GM21786 (cell line): ENCODE results near the gene PMVK.

ENCODE experiments used
- ATAC-seq: cut with Tn5 transposase; IDR thresholded peaks from one replicate; pipeline ENCODE4 v1.9.1; 2021; ENCODE audit not compliant: unreplicated experiment

The PMVK gene

DNA sequence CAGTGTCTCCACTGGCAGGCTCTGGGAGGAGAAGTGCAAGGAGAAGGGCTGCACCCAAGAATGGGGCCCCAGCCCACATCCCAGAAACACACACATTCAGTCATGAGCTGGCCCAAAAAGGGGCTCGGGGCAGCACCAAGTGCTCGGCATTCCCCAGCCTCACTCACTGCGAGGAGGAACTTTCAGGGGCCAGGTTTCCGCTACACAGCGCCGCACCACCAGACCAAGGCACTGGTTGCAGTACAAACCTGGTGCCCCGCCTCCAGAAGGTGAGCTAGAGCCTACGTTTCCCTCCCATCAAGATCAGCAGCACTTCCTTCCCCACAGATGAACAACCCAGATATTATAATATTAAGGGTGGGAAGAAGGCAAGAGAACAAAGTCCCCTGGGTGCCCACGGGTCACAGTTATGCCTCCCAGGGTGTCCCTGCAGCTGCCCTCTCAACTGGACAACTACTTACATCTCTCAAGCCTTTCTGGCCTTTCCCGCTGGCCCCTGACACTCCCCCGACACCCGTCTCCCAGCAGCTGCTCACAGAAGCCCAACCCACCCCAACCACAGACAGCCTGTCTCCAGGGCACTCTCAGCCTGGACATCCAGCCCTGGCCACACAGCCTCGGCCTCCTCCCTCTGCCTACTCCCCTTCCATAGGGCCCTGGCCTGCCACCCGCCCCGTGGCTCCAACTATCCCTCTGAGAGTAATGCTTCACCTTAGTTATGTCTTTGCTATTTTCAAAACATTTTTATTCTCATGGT is 15.6 kb upstream of the PMVK start:
- ATAC-seq: no peak

- ATAC-seq: no peak
Observed at GRCh38 chr1:154948079-154948478, 11.6 kb upstream of the PMVK start.

- no peak for ATAC-seq
Observed at GRCh38 chr1:154945962-154946850, 9.7 kb upstream of the PMVK start.

- no peak for ATAC-seq
Observed at GRCh38 chr1:154945160-154945961, 8.8 kb upstream of the PMVK start.

DNA sequence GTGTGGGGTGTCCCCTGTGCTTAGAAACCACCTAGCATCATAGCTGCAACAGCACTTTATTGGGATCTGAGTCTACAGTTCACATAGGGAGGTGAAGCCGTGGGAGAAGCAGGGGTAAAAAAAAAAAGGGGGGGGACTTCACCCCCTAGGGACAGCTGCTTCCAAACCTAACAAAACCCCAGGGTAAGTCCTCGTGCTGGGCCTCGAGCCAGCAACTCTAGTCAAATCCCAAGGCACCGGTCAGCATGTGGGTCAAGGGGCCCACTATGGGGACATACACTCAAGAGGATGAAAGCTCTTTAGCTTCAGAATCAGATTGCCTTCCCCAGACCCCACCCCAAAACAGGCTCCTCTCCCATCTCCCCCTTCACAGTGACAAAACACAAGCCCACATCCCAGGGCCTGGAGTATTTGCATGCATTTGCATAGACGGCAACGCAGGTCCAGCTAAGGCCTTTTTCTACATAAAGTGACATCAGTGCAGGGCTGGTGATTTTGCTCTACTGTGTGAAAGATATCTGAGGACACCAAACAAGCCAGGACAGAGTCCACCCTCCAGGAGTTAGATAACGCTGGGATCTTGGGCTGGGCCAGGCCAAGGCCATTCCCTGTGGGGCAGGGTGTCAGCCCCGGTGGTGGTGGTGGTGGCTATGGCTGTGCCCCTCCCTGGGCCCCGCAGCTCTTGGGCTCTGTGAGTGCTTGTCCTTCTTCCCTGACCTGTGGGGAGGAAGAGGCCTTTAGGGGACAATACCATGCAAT is 8.1 kb upstream of the PMVK start:
- no peak for ATAC-seq

GRCh38 chr1:154943649-154944400 is 7.3 kb upstream of the PMVK start:
- no peak for ATAC-seq

DNA sequence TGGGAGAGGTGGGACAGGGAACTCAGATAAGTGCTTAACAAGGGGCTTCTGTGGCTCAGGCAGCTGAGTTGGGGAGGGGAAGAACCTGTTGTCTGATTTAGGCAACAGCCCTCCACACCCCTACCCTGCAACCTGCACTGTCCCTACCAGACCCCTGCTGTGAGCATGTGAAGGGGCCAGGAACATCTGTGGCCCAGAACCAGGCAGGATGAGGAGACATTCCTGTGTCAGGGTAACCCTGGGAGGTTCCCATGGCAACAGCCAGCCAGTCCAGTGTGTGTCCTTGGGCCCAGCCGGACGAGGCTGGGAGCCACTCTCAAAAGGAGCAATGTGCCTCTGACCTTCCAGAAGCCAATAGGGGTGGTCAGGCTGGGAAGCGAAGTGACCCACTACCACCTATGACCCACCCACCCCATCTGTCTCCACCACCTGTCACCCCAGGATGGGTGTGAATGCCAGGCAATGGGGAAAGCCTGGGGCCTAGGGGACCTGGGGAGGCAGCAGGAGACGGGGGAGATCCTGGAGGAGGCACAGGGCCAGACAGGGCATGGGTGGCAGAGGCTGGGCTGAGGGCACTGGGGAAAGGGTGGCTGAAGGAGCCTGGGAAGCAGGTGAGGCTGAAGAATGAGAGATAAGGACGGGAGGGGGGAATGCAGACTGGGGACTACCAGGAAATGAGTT is 5.0 kb upstream of the PMVK start:
- no peak for ATAC-seq

- ATAC-seq: no peak
Observed at GRCh38 chr1:154940651-154941194, 4.2 kb upstream of the PMVK start.

GRCh38 chr1:154940213-154940560 is 3.7 kb upstream of the PMVK start:
- no peak for ATAC-seq

DNA sequence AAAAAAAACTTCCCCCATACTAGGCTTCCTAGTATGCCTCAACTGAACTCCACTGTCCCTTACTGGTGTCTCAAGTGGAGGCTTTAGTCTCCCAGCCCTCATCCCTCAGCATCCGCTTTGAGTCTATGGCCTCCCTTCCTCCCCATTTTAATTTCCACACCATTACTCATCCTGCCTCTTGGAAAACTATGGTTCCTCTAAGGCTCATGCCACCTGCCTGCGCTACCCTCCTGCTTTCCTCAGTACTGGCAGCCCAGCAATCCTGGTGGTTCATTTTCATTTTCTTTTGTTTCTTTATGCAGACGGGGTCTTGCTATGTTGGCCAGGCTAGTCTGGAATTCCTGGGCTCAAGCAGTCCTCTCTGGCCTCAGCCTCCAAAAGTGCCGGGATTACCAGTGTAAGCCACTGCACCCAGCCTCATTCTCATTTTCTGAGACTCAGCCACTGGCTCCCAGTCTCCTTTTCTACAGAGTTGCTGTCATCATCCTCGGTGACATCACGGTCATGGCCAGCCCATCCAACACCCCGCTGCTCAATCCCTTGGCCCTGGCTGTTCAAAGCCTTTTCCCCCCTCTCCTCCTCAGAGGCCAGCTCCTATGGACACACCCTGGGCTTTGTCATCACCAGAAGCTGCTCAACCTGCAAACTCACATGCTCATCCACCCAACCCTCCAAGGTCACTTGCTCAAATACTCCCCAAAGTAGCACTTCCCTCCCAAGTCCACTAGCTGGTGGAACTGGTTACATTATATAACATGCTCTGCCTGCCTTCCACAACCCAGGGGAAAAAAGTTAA is 2.3 kb upstream of the PMVK start:
- no peak for ATAC-seq

DNA sequence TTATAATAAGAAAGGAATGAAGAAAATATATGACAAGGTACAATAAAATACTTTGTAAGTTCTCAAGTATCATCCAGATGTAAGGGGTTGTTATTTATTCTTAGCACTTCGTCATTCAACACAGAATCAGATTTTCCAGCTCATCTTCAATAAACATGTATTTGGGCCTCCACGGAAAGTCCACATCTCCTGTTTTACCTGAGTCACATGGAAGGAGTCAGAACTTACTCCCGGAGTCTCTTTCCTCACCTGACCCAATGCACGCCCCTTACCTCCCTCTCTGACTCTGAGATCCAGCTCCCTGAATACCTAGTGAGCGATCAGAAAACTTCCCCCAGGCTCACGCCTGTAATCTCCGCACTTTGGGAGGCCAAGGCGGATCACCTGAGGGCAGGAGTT is 1.5 kb upstream of the PMVK start:
- no peak for ATAC-seq

DNA sequence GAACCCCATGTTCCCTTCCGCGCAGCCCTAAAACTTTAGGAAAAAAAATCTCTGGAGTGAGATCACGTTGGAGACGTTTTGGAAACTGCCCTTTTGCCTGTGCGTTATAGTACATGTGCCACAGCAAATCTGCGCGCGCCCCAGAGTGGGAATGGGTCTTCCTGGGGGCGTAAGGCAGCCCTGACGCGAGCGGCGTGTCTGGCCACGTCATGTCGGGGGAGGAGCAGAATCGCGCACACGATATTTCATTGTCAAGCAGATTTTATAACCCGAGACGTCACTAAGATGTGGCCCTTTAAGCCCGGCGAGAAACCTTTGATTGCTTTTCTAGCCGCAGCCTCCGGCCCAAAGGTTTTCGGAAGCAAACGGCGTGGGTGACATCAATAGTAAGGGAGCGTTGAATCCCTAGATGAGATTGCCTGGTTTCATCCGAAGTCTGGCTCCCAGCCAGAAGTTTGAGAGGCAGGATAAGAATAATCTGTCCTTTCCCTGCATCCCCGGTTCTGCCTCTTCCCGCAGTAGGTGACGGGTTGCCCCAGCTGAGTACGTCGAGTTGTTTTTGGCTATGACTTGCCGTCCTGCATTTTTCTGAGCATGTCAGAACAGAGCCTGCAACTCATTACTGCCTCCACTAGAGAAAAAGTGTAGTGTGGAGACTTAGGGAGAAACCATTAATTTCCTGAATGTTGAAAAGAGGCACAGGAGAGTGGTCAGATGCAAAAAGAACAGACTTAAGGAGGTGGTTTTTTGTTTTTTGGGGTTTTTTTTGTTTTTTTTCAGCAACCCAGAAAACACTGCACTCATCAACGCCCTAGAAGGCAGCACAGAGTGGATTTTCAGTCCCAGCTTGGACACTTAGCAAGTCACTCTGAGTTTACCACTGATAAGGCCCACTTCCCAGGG is 817 bp upstream of the PMVK start:
- ATAC-seq: peak; percentile 44

GRCh38 chr1:154935749-154936554 is 567 bp downstream of the PMVK start:
- no peak for ATAC-seq

GRCh38 chr1:154934358-154934948 is 2.1 kb downstream of the PMVK start:
- ATAC-seq: no peak

DNA sequence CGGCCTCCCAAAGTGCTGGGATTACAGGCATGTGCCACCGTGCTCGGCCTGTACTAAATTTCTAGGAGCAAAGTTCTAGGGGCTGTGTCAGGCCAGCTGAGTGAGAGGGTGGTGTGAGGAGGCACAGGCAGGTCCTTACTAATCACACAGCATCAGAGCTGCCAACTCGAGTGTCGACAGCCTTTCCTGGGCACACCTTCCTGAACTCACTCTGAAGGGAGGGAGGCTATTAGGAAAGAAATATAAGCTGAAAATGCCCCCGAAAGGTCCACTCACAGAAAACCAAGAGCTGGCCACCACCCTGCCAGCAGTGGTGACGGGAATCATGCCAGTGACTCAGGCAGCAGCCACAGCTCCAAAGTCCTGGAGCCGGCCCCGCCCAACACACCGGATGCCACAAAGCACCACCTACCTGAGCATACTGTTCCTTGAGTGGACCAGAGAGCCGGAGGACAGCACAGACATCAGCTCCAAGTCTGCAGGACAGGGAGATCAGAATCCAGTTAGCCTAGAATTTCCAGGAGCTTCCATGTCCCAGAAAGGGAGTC is 4.5 kb downstream of the PMVK start:
- ATAC-seq: no peak

DNA sequence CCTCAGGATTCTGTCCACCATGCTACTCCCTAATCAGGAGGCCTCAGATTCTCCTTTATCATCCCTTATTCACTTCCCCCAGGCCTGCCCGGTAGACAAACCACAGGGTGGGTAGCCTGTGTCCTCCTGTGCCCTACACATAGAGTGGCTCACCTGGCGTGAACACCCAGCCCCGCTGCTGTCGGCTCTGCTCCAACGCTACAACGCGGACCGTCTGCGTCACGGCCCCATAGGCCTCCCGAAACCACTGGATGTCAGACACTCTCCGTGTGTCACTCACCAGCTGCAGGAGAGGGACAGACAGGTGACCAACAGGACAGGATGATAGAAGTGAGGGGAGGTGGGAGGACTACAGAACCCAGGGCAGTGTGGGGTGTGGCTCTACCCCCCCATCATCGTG is 10.3 kb downstream of the PMVK start:
- no peak for ATAC-seq
